NCI-H774 (cell line): ENCODE measurements around the gene GET4.
A peak's percentile ranks its signal among the peaks of the same experiment; 100 is the strongest.

Experiments
- DNase-seq: peaks from one replicate; lab custom pipeline; 2025; lab: John Stamatoyannopoulos, UW

GET4 gene

DNA sequence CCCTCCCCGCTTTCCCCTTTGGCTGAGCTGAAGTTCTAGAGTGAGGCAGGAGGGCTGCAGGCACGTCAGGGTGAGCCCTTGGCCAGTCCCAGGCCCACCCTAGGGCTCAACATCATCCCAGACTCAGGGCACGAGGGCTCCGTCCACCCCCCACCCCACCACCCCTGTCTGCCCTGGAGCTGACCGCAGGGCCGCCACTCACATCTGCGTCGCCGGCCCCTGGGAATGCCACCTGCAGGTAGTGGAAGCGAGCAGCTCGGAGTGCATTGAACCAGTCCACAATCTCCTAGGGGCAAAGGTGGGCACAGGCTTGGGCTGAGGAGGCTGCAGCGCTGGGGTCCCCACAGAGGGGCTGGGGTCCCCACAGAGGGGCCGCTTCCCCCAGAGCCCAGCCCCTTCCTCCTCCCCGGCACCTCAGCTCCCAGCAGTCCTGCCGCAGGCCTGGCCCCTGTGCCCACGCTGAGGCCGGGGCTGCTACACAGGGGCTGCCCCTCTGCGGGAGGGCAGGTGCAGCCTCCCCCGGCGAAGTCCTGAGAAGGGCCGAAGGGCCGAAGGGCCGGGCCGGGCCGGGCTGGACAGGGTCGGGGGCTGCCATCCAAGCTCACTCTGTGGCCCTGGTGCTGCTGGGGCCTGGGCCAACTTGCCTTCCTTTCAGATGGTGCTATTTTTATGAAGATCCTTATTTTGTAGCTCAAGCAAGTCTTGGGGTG is 24.1 kb downstream of the GET4 start:
- no peak for DNase-seq

DNA sequence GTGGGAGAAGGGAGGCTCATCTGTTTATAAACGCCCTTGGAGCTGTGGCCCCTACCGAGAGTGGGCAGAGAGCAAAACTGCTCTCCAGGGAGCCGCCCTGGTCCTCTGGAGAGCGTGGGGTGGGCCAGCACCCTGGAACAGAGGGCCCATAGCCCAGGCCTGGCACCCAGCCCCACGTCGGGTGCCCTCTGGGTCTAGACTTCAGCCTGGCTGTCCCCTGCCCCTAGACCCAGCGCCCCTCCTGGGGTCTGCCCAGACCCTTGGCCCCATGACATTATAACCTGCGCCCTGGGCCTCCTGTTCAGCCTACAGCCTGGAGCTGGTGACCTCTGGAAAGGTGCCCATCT is 24.7 kb downstream of the GET4 start:
- no peak for DNase-seq

DNA sequence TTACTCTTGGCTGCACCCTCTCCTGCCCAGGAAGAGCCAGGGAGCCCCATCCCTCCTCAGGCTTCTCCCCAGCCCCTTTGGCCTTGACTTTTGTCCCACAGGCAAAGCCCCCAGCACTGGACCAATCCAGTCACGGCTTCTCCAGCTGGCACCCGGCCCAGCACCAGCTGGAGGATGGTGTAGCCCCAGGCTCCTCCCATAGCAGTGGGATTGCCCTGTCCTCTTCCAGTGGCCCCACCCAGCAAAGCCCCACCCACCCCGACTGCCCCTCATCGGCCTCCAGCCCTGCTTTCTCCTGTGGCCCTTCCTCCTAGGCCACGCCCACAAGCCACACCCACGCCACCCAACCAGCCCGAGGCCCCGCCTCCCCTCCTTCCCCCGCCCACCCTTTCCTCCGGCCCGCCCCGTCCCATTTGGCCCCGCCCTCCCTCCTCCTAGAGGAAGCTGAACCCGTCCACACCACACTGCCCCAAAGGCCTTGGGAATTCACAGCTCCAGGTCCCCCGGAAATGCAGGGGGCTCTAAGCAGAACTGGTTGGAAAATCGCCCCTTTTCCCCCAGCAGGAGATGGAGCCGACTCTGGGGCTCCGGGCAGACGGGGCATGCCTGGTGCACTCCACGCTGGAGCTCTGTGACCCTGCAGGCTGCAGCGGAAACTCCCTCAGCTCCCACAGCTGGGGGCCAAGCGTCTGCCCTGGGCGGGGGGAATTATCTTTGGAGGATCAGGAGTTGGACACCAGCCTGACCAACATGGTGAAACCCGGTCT is 25.2 kb downstream of the GET4 start:
- DNase-seq = peak; percentile 84

DNA sequence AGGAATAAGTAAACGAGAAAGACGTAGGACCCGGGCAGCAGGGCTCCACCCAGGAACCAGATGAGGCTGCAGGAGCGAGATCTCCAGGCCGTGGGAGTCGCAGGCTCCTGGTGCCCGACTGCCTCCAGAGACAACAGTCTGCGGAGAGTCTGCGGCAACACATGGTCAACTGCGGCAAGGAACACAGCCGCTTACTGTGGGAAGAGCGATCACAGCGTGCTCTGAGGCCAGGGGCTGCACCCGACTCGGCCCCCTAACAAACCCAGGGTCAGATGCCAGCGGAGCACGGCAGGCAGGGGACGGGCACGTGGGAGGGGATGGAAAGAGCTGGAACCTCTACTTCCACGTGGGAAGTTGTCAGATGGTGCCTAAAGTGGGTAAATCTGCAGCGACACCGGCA is 26.6 kb downstream of the GET4 start:
- DNase-seq = no peak

DNA sequence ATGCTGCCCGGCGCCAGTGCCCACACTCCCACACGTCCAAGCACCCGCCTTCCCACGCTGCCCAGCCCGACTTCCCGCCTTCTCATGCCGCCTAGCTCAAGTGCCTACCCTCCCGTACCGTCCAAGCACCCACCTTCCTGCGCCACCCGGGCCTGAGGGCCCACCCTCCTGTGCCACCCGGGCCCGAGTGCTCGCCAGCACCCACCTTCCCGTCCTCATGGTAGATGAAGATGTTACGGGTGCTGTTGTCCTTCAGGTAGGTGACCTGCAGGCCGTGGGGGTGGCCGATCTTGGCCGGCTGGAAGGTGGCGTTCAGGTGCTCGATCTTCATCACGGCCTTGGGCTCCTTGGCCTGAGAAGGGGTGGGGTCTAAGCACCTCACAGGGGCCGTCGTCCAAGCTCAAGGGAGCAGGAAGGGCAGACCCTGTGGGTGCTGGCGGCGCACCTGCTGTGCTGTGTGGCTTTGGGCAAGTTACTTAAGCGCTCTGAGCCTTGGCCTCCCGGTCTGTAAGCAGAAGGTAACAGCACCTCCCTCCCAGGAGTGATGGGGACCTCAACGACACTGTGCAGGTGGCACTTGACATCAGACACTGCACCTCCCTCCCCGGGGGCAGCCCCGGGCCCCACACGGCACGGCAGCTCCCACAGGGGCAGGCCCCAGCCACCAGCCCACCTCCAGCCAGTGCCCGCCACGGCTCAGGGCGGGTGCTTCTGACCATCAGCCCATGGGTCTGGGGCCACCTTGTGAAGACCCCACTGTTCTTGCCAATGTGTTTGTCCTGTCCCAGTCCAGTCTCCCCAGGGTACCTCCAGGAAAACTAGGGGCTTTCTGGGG is 27.8 kb downstream of the GET4 start:
- DNase-seq = no peak

DNA sequence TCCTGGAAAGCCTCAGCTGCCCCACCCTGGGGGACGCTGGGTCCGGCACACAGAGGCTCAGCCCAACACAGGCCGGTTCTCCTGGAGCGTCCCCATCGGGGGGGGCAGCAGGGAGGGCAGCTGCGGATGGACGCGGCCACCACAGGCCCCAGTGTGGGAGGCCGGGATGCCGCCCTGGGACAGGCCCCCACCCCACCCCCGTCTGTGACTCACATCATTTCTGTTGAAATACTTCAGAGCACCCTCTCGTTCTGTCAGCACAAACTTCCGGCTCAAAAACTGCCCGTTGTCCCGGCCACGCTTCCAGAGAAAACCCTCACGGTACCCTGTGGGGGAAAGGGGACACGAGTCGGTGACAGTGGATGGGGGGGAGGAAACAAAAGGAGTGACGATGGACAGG is 28.5 kb downstream of the GET4 start:
- no peak for DNase-seq

DNA sequence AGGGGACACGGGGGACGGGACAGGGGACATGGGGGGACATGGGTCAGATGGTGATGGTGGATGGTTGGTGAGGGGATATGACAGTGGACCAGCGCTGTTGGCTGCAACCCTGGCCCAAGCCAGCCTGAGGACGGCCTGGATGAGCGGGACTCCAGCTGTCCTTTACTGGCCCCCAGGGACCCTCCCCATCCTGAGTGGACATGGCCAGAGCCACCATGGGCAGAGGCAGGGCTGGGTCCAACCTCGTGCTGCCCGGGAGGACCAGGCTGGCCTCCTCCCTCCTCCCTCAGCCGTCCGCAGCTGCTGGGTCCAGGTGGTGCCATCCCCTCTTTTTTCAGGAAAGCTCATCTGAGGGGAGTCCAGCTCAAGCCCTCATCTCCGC is 30.4 kb downstream of the GET4 start:
- no peak for DNase-seq

DNA sequence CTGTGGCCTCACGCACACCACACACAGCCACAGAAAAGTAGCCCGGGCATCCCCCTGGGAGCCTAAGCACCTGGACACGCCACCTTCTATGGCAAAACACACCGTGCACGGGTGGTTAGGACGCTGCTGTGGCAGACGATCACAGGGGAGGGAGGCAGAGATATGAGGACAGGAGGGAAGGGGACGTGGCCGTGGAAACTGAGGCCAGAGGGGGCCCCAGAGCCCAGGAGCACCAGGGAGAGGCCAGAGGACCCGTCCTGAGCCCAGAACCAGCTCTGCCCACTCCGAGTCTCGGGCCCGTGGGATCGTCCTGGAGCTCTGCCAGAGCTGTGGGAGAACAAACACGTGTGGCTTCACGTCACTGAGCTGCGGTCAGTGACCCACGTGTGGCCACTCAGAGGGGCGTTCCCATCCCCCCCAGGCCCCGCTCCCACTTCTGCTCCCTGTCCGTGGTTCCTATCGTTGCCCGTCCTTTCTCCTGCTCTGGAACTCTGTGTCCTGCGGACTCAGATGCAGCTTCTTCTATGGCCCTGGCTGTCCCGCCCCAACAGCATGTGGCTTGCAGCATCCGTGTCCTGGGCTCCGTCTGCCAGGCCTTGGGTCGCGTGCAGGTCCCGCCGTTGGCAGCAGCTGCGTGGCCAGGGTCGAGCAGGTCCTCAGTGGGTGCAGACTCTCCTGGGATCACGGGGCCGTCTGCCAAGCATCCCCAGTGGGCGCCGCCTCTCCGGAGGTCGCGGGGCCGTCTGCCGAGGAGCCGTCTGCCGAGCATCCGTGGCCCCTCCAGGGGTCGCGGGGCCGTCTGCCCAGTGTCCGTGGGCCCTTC is 31.0 kb downstream of the GET4 start:
- DNase-seq = no peak

DNA sequence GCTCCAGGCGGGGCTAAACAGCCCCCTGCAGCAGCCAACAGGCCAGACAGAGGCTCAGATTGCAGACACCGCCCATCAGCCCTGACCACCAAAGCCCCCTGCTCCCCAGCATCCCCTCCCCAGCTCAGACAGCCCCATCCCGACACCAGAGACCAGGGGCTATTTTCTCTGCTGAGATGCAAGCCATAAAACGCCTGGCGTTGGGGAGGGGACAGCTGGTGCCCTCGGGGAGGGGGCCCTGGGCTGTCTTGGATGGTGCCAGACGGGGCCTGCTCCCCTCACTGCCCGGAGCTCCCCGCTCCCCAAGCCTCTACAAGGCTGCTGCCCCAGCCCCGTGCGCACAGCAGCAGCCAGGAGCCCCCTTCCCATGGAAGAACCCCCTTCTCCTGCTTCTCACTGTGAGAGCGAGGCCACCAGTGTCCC is 31.8 kb downstream of the GET4 start:
- no peak for DNase-seq

DNA sequence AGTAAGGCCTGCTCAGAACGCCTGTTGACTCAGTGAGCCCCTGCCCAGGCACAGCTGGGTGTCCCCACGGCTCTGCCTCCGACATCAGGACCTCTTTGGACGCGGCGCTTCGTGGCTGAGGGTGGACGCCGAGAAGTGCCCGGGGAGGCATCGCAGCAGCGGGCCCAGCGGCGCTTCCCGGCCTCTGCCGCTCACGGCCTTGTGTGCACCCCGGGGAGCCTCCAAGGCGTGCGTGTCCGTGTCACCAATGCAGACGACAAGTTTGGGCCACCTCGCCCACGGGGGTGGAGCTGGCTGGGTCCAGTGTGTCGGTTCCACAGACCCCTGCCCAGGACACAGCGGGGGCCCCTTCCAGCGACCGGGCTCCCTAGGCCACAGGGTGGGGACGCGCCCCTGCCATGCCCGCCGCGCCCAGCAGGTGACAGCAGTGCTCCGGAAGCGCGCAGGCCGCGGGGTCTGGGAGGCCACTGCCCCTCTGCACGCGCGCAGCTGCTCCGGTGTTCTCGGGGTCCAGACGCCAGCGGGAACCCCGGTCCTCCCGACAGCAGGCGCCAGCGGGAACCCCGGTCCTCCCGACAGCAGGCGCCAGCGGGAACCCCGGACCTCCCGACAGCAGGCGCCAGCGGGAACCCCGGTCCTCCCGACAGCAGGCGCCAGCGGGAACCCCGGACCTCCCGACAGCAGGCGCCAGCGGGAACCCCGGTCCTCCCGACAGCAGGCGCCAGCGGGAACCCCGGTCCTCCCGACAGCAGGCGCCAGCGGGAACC is 32.4 kb downstream of the GET4 start:
- DNase-seq = peak; percentile 20

DNA sequence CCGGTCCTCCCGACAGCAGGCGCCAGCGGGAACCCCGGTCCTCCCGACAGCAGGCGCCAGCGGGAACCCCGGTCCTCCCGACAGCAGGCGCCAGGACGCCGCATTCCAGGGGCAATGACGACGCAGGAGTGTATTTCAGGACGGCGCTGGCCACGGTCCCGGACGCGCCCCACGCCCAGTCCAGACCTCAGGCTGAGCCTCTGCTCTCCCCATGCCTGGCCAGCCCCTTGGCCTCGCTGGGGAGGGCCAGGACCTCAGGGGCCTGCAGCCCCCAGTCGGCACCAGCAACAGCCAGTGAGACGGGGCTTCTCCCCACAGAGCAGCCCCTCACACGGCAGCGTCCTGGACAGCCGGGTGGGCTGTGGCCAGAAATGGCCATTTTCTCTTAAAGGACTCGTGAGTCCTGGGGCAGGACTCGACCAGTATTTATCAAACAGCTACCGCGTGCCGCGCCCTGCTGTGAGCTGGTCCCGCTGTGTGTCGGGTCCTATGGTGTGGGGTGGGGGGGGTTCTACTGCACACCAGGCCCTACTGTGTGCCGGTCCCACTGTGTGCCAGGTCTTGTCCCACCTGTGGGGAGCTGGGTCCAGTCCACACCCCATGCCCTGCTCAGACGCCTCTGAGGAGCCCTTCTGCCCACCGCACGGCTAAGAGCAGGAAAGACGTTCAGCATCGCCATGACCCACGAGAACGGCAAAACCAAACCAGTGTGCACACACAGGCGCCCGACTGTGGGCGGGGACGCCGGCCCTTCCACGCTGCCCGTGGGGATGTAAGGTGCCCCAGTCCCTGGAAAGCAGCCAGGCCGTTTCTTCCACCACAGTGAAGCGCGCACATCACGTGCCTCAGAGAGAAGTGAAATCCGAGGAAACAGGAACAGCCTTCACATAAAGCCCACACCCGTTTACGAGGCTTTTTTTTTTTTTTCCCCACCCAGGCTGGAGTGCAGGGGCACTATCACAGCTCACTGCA is 33.3 kb downstream of the GET4 start:
- DNase-seq = no peak

DNA sequence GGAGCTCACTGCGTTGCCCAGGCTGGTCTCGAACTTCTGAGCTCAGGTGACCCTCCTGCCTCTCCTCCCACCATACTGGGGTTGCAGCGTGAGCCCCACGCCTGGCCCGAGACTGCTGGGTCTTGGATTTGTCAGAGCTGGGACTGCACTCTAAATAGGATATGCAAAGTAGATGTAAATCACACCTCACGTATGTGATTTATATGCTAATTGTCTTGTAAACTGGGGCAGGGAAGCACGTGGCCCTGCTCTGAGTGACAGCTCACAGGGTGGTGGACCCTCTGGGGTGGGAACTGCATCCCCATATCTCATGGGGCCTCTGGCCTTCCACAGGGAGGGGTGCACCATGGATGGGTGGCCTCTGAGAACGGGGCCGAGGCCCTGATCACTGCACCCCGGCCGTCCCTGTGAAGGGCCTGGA is 34.1 kb downstream of the GET4 start:
- no peak for DNase-seq

DNA sequence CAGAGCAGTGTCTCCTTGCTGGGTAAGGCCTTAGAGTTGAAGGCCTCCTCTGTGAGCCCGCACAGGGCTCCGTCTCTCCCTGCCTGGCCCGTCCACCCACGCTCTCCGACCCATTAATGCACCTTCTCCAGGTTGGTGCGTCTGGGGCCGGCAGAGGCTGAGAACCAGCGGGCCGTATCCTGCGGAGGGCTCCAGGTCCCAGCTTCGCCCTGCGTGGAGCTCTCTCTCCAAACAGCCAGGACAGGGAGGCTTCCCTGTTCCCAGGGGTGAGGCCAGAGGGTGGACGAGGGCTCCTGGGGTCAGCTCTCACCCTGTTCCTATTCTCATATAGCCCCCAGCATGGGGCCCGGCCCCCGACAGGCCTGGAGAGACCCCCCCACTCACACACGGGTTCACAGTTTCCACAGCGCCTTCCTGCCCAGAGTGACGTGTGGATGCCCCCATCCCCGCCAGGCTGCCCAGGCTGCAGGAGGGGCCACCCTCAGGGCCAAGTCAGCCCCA is 34.6 kb downstream of the GET4 start:
- DNase-seq = no peak

DNA sequence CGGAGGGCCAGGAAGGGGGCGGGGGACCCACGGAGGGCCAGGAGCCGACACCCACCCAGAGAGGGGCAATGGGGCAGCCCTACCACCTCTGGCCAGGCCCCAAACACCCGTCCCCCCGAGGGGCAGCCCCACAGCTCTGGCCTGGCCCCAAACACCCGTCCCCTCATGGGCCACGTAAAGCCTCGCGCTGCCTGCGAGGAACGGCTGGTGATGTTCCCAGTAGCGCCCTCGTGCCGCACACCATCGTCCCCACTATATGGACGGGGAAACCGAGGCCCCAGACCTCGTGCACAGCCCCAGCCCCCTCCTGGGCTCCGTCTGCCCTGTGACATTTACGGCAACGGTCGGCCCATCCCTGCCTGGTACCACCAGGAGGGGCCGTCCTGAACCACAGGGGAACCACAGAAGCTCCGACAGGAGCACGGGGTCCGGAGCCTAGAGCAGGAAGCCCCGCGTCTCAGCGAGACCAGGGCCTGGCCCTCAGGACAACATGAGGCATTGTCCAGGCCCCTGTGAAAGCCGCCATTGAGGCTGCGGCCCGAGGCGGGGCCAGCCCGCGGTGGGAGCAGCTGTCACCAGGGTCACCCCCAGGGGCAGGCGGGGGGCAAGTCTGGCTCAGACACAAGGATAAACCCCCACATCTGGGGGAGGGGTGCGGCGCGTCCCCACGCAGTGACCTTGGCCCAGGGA is 35.6 kb downstream of the GET4 start:
- no peak for DNase-seq

DNA sequence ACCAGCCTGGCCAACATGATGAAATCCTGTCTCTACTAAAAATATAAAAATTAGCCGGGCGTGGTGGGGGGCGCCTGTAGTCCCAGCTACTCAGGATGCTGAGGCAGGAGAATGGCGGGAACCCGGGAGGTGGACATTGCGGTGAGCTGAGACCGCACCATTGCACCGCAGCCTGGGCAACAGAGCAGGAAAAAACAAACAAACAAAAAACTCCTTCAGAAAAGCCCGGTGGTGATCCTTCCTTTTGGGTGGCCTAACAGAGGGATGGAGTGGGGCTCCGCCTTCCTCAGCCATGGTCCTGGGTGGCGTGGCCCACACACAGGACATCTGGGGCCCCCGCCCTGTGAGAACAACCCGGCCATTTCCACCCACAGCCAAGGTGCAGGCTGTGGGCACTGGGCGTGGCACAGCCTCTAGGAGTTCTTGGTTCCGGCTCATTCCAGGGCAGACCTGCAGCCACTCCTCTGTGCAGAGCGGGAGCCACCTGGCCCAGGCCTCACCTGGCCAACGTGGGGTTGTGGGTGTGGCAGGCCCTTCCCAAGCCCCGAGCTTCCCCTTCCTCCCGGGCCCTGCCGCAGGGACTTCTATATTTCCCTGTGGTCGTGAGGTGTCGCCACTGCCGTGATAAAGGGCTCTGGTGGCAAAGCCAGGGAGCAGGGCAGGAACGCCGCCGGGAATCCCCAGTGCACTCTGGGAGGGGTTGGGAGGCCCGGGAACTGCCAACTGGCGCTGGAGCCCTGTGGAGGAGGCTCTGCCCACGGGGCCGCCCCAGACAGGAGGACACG is 37.6 kb downstream of the GET4 start:
- DNase-seq = no peak

DNA sequence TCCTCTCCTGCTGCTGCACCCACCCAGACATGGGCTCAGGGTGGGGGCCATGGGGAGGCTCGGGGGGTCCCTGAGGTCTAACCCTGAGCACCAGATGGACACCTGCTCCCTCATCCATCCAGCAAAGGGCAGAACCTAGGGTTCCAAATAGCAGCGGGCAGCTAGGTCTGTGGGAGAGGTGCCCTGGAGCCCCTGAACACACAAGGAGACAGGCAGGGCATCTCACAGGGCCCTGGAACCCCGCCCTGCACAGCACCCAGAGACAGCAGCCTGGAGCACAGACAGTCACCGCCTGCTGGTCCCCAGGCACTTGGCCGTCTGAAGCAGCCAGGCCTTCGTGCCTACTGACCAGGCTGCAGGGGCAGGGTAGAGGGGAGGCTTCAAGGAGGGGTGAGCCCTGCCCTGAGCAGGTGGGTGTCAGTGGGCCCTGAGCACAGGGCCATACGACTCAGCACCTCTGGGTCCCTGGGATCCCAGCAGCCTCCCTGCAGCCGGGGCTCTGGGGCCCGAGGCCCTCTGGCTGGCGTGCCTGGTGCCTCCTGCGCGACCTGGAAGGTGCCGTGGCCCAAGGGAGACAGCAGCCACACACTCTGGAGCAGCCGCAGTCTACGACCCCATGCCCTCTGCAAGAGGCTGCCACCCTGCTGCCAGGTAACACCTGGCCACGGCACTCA is 38.3 kb downstream of the GET4 start:
- DNase-seq = no peak

DNA sequence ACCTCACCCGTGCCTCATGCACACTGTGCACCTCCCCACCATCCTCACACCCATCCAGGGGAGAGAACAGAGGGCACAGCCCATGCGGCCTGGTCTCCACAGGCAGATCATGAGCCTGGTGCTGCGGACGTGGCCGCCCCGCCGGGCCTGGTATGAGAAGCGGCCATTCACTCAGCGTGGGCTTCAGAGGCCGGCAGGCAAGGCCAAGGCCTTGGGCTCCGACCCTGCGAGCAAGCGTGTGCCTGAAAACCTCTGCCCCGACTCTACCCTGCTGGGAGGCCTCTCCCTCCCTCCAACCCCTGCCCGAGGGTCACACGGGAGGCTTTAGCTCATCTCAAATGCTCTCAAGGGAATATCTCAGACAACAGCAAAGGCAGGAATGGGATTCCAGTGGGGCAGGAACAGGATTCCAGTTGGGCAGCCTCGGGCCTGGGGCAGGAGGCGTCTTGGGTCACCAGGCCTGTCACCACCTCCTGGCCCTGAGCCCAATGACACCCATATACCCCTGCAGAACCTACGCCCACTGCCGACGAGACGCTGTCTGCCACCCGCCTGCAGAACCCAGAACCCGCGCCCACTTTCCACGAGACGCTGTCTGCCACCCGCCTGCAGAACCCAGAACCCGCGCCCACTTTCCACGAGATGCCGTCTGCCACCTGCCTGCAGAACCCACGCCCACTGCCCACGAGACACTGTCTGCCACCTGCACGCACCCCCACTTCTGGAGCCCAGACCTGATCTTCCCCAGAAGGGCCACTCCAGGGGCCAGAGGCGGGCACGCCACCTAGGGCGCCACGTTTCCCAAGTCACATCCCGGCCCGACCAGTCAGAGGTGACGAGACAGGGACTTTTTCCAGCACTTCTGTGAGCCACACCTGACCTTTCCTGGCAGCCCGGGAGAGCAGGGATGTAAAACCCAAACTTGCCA is 39.2 kb downstream of the GET4 start:
- no peak for DNase-seq
